H54 (cell line): ENCODE data around the gene PLS1.
"Not testable (repeated sequence)": the region's sequence is repeated elsewhere in the genome, so short reads cannot be mapped to it uniquely, and the experiment has no call there.

ENCODE experiments used
- DNase-seq: peaks from one replicate; pipeline ENCODE4 v3.0.0; 2011; ENCODE audit warnings: low spot score, mixed read lengths; ENCODE audit not compliant: insufficient read length
- FAIRE-seq: peaks from 3 replicates; lab custom pipeline; 2011; peaks lifted over from hg19 to GRCh38; lab: Jason Lieb, UNC
- POLR2A ChIP-seq: IDR thresholded peaks from 2 replicates; pipeline ENCODE4 v1.6.1; 2011; ENCODE audit warnings: low read depth, mild to moderate bottlenecking, low read length

PLS1 gene

DNA sequence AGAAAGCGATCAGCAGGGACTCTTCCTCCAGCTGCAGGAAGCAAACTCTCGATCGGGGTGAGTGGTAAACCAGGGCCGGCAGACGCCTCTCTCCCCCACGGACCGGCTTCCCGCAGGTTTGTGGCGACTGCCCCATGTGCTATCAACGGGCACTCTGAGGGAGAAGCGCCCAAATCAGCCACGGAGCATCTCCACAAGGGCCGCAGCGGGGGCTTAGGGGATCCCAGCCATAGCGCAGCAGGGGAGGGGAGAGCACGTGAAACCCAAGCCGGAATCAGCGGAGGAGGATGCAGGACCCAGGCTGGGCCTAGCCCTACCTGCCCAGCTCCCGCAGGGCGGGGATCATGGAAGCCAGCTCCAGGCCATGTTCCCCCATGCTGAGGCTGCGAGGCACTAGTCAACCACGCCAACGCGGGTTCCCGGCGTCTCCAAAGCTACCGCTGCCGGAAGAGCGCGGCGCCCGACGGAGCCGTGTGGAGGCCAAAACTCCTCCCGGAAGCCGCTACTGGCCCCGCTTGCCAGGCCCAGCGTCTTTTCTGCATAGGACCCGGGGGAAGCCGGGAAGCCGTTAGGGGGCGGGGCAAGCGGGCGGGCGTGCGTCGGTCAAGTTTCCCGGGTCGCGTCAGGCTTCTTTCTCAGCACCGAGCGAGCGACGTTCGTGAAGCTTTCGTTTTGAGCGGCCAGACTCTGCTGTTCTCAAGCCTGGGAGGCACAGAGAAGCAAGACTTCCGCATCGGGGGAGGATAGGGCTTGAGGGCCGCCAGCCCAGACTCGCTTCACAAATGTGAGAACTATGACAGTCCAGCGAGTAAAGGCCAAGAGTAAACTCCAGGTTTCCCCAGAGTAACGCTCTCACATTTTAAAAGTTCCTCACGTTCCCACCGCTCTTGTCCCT, 17.6 kb upstream of the PLS1 start, which contains the start of gene ATR:
Gene ATR, minus strand, starts transcription at position 405 of the 895 bp plus-strand sequence. Its CDS starts 29 bp downstream, at position 376.
- DNase-seq (peak; percentile 84), FAIRE-seq (peak; percentile 72)
- TF ChIP-seq POLR2A: peak; percentile 74

DNA sequence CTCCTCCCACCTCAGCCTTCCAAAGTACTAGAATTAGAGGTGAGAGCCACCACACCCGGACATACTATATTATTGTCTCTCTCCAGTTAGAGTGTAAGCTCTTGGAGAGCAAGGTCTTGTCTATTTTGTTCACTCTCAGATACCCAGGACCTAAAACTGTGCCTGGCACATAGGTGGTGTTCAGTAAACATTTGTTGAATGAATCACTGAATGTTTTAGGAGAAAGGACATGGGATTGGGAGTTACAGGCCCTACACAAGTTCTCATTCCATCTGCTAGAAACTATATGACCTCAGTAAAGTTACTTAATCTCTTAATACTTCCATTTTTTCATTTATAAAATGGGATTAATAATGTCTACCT, 16.2 kb upstream of the PLS1 start:
- no peak for DNase-seq
- TF ChIP-seq POLR2A: no peak
- no peak for FAIRE-seq

DNA sequence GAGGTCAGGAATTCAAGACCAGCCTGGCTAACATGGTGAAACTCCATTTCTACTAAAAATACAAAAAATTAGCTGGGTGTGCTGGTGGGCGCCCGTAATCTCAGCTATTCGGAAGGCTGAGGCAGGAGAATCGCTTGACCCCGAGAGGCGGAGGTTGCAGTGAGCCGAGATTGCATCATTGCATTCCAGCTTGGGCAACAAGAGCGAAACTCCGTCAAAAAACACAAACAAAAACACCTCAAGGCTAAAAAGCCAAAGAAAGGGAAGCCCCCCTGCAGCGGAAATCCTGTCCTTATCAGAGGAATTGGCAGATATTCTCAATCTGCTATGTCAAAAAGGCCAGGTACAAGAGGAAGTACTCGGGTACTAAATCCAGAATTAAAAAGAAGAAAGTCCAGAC, 15.1 kb upstream of the PLS1 start:
- not testable (repeated sequence) for FAIRE-seq

DNA sequence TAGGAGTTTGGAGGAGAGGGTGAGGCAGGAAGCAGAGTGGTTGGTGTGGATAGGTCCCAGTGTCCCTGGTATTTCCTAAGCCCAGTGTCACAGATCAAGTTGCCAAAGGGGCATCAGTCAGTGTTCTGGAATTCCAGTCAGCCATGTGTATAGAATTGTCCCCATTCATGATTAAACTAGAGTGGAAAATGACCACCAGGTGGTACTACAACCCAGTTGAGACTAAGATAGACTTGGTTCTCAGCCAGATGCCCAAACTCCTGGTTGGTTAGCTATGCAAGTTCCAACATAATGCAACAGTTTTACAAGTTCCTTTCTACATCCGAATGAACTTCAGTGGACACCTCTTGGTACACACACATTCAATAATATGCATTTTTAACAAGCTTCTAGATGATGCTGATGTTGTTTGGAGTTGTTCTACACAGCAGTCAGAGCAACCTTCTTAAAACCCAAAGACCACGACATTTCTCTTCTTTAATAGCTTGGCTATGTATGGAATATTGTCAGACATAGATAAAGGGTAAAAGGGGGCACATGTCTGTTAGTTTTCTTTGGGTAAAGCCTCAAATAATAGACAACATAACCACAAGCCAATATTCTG, 9.3 kb upstream of the PLS1 start:
- no peak for TF ChIP-seq POLR2A
- DNase-seq (peak; percentile 30), FAIRE-seq (peak; percentile 95)

More for the DNA sequence above, 15.1 kb upstream of the PLS1 start:
- not testable (repeated sequence) for DNase-seq

DNA sequence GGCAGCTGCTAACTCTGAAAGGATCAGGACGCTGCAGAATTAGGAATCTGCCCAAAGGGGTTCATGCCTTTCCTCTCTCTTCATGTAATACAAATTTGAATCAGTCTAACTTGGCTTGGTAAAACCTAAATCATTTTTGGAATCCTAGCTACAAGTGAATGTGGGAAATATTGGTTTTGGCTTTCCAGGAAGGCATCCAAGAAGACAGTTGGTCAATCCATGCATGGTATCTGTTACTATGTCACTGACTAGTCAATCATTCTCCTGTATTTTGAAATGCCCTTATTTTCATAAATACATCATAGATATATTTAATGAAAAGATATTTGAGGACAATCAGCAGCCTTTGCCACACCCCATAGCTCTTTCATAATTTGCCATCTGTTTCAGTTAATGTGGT, 7.5 kb upstream of the PLS1 start:
- FAIRE-seq (no peak), DNase-seq (no peak)
- no peak for TF ChIP-seq POLR2A

DNA sequence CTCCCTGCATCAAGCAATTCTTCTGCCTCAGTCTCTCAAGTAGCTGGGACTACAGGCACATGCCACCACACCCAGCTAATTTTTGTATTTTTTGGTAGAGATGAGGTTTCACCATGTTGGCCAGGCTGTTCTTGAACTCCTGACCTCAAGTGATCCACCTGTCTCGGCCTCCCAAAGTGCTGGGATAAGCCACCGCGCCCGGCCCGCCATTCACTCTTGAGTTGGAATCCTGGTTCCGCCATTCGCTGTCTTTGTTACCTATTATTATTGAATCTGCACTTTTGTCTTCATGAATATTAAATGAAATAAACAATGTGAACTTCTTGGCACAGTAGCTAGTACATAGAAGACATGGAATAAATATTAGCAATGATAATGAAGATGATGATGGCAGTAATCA, 3.9 kb upstream of the PLS1 start:
- not testable (repeated sequence) for FAIRE-seq, DNase-seq

DNA sequence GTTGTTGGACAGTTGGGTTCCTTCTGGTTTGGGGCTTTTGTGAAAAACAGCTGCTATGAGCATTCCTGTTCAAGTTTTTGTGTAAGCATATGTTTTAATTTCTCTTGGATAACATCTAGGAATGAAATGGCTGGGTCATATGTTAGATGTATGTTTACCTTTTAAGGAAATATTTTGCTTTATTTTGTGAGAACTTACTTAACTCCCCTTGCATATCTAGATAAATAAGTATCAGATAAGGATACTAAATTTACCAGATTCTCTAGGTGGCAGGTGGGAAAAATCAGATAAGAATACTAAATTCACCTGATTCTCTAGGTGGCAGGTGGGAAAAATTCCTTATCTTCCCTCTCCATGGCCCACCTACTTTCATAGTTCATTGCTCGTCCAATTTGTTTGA, 1.1 kb upstream of the PLS1 start:
- FAIRE-seq (no peak), DNase-seq (no peak)
- TF ChIP-seq POLR2A: no peak

DNA sequence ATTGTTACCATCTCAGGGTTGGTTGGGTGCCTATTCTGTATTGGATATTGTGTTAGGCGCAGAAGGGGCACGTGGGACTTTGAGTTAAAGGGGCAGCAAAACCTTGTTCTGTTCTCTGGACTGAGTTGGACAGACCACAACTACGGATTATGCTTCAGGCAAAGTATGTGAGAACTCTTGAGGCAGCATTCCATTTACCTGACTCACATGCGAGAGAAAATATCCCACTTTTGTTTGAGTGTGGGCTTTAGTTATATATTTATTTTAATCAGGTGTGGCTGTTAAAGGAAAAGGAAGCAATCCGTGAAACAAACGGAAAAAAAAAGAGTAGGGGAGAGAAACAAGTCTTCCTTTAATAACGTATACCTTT, 627 bp upstream of the PLS1 start:
- TF ChIP-seq POLR2A: no peak
- DNase-seq: peak; percentile 42
- peak; percentile 85 for FAIRE-seq

DNA sequence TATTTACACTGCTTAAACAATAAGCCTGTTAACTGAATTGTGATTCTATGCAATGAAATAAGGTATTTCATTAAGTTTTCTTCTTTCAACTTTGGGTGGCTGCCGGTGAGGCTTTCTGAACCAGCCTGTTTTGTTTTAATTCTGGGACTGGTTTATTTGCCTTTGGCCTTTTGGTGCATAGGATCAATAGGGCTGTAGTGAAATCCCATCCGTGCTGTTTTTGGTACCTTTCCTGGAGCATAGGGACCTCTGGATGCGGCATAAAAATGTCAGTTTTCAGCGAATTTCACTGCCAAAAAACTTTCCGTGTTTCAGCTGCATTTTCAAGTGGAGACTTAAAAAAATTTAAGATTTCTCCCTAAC, 514 bp downstream of the PLS1 start:
- FAIRE-seq: no peak
- TF ChIP-seq POLR2A: no peak
- no peak for DNase-seq

DNA sequence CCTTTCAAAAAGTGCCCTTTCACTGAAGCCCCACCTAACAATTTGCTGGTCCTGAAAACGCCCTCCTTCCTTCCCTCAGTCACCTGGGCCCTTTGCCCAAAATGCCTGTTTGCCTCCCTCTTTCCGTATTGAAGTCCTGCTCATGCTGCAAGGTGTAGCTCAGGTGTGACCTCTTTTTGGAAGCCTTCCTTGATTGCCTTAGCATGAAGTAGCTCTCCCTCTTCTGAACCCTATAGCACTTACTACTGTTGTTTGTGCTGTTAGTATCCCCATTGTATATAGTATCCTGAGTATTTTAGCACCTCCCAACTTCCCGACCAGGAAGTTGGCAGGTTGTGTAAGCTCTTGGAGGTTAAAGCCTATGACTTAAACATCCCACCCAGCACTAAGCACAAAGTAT, 1.7 kb downstream of the PLS1 start:
- no peak for TF ChIP-seq POLR2A
- DNase-seq (no peak), FAIRE-seq (no peak)

DNA sequence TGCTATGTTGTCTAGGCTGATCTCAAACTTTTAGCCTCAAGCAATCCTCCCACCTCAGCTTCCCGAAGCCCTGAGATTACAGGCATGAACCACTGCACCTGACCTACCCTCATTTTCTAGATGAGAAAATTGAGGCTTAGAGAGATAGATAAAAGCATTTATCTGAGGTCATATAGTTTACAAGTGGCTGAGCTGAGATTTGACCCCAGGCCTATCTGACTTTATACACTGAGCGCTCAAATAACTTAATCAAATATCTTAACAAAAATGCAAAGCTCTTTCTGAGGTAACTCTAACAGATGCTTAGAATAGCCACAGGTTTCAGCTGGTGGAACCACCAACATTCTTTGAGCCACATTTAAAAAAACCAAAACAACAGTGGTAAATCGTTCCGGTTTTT, 5.5 kb downstream of the PLS1 start:
- FAIRE-seq: no peak
- no peak for DNase-seq
- no peak for TF ChIP-seq POLR2A

DNA sequence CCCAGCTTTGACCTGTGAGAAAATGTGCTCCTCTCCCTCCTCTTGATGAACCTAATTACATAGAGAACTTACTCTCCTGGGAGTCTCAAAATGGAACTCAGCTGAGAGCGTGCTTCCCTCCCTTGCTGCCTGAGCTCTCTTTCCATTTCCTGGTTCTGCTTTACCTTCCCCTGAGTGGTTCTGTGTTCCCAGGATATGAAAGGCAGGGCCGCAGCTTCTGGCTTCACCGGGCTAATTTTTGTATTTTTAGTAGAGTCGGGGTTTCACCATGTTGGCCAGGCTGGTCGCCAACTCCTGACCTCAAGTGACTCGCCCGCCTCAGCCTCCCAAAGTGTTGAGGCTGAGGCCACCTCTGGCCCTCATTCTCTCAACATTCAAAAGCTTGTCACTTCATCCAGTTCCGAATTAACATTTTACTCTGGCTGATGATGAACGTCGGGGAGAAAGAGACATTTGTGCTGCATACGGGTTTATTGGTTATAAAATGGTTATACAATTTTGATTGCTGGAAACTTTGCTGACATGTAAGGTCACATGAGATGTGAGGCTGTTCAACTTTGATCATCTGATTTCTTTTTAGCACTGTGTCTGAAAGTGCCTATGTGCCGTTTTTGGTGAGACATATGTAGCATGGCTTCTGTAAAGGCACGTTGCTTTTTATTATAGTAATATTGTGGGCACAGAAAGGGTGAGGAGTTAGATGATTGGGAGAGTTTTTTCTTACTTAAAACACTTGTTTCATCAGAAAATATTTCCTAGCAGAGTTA, 6.6 kb downstream of the PLS1 start:
- FAIRE-seq (no peak), DNase-seq (no peak)
- TF ChIP-seq POLR2A: no peak

DNA sequence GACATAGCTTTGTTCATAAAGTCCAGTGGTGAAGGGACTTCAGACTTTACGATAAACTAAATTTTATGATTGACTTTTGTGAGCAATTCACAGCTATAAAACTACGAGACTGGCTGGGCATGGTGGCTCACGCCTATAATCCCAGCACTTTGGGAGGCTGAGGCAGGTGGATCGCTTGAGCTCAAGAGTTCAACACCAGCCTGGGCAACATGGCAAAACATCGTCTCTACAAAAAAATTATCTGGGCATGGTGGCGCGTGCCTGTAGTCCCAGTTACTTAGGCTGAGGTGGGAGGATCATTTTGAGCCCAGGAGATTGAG, 7.2 kb downstream of the PLS1 start:
- not testable (repeated sequence) for FAIRE-seq, DNase-seq

DNA sequence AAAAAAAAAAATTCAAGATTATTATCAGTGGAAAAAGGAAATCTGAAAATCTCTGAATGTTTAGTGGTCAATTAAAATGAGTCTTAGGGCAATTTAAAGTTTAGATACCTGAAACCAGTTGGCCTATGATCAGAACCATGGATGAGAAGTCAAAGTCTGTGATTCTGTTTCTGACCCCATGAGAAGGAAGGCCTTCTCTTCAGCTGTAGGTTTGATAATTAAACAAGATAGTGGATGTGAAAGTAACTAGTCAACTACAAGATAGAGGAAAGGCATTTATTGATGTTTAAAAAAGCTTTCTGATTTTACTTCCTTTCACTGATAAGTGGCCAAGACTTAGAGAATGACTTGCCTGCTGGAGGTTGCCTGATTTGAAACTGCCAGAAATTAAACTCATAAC, 8.7 kb downstream of the PLS1 start:
- TF ChIP-seq POLR2A: no peak
- FAIRE-seq: no peak
- no peak for DNase-seq
